Mesendoderm (in vitro differentiated cells): ENCODE results near the gene CD300LG.
A peak's percentile ranks its signal among the peaks of the same experiment; 100 is the strongest.
"Not testable (repeated sequence)": the region's sequence is repeated elsewhere in the genome, so short reads cannot be mapped to it uniquely, and the experiment has no call there.

Experiments
- DNase-seq: peaks from one replicate; pipeline ENCODE4 v3.0.0; 2013
- H2AK5ac ChIP-seq: 2 replicates; pipeline ENCODE4 v1.6.1; 2013; ENCODE audit warnings: low read length, inconsistent platforms
- H2BK120ac ChIP-seq: 2 replicates; pipeline ENCODE4 v1.6.1; 2013; ENCODE audit warnings: low read depth, mild to moderate bottlenecking, low read length, moderate library complexity, mixed read lengths
- H2BK15ac ChIP-seq: replicated peaks from 2 replicates; pipeline ENCODE4 v1.6.1; 2013; ENCODE audit warnings: low read depth, mild to moderate bottlenecking, moderate library complexity
- H2BK5ac ChIP-seq: 2 replicates; pipeline ENCODE4 v1.6.1; 2013; ENCODE audit warnings: low read length, inconsistent platforms
- H3K18ac ChIP-seq: 2 replicates; pipeline ENCODE4 v1.6.1; 2013; ENCODE audit warnings: mild to moderate bottlenecking, low read length, mixed read lengths
- H3K23ac ChIP-seq: one replicate; pipeline ENCODE4 v1.6.1; 2013; ENCODE audit warnings: low read length
- H3K27ac ChIP-seq: 2 replicates; pipeline ENCODE4 v1.5.1; 2013; ENCODE audit warnings: low read depth, mild to moderate bottlenecking, inconsistent platforms, low read length, moderate library complexity
- H3K27me3 ChIP-seq: 2 replicates; pipeline ENCODE4 v1.6.1; 2013; ENCODE audit warnings: low read length, control low read depth, mild to moderate bottlenecking, inconsistent platforms; ENCODE audit not compliant: insufficient read depth, poor library complexity
- H3K36me3 ChIP-seq: 2 replicates; pipeline ENCODE4 v1.6.1; 2013; ENCODE audit warnings: low read length, inconsistent platforms; ENCODE audit not compliant: control insufficient read depth, insufficient read depth
- H3K4ac ChIP-seq: one replicate; pipeline ENCODE4 v1.6.1; 2013; ENCODE audit warnings: low read depth, mild to moderate bottlenecking, low read length, moderate library complexity
- H3K4me1 ChIP-seq: 2 replicates; pipeline ENCODE4 v1.6.1; 2013; ENCODE audit warnings: low read depth, low read length, inconsistent platforms; ENCODE audit not compliant: control insufficient read depth
- H3K4me2 ChIP-seq: 2 replicates; pipeline ENCODE4 v1.6.1; 2013; ENCODE audit warnings: low read length
- H3K4me3 ChIP-seq: 2 replicates; pipeline ENCODE4 v1.5.1; 2013; ENCODE audit warnings: mild to moderate bottlenecking, low read length
- H3K56ac ChIP-seq: one replicate; pipeline ENCODE4 v1.6.1; 2013; ENCODE audit warnings: low read length
- H3K79me1 ChIP-seq: 2 replicates; pipeline ENCODE4 v1.6.1; 2013; ENCODE audit warnings: low read length, inconsistent platforms
- H3K79me2 ChIP-seq: 2 replicates; pipeline ENCODE4 v1.6.1; 2013; ENCODE audit warnings: mild to moderate bottlenecking, low read length; ENCODE audit not compliant: control insufficient read depth, insufficient read depth
- H3K9ac ChIP-seq: 2 replicates; pipeline ENCODE4 v1.6.1; 2013; ENCODE audit warnings: low read length, inconsistent platforms
- H4K5ac ChIP-seq: one replicate; pipeline ENCODE4 v1.6.1; 2013; ENCODE audit warnings: low read length
- H4K8ac ChIP-seq: one replicate; pipeline ENCODE4 v1.6.1; 2013; ENCODE audit warnings: low read depth, mild to moderate bottlenecking, control low read depth, low read length, moderate library complexity
- WGBS: extraction: QIAGEN DNeasy Blood & Tissue Kit; methylation state at CpG from one replicate; pipeline ENCODE4 v1.1.7; 2013; ENCODE audit warnings: low lambda C conversion rate, missing lambda C conversion rate; ENCODE audit not compliant: insufficient coverage; ENCODE audit errors: extremely low coverage; 5-methylcytosine and 5-hydroxymethylcytosine counted together

CD300LG gene

DNA sequence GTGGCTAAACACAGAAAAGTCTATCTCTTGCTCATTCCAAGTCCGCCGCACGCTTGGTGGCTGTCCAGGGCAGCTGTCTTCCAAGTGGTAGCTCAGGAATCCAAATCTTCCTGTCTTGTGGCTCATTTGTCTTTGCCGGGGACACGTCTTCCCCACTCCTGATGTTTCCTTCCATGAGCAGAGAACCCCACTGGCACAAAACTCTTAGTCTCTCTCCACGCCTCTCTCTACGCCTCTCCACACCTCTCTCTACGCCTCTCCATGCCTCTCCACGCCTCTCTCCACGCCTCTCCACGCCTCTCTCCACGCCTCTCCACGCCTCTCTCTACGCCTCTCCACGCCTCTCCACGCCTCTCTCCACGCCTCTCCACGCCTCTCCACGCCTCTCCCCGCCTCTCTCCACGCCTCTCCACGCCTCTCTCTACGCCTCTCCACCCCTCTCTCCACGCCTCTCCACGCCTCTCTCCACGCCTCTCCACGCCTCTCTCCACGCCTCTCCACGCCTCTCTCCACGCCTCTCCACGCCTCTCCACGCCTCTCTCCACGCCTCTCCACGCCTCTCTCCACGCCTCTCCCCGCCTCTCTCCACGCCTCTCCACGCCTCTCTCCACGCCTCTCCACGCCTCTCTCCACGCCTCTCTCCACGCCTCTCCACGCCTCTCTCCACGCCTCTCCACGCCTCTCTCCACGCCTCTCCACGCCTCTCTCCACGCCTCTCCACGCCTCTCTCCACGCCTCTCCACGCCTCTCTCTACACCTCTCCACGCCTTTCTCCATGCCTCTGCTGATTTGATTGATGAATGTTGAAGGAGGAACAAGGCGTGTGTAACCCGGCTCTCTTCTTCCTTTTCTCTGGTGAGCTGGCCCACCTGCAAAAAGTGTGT is 4.6 kb upstream of the CD300LG start:
- DNase-seq, H3K27ac ChIP-seq: not testable (repeated sequence)

GRCh38 chr17:43842975-43843325 is 4.0 kb upstream of the CD300LG start:
- WGBS = no CpG with 5 or more reads among the region's 7 CpGs
- Histone ChIP-seq H3K4me3 (no peak overlapping the region), H3K23ac (no peak overlapping the region), H4K5ac (no peak overlapping the region), H2BK5ac (no peak overlapping the region), H3K79me2 (no peaks in the 10 kb centered on the region), H2AK5ac (no peak overlapping the region), H3K27ac (no peak overlapping the region), H3K18ac (no peak overlapping the region), H3K4me2 (no peak overlapping the region), H2BK120ac (no peak overlapping the region), H3K4ac (no peak overlapping the region), H3K4me1 (peaks cover 3% of the 10 kb centered on the region), H4K8ac (no peak overlapping the region), H3K79me1 (no peaks in the 10 kb centered on the region), H2BK15ac (no peak overlapping the region), H3K56ac (no peak overlapping the region), H3K27me3 (no peaks in the 10 kb centered on the region), H3K9ac (no peak overlapping the region), H3K36me3 (no peaks in the 10 kb centered on the region)
- DNase-seq = no peak

More for the DNA sequence above, 4.6 kb upstream of the CD300LG start:
- H2BK5ac ChIP-seq, H3K27me3 ChIP-seq, H3K9ac ChIP-seq, H4K5ac ChIP-seq, H3K18ac ChIP-seq, H3K4ac ChIP-seq, H2BK120ac ChIP-seq, H3K79me1 ChIP-seq, H3K56ac ChIP-seq, H4K8ac ChIP-seq, H3K36me3 ChIP-seq, H2AK5ac ChIP-seq, H3K79me2 ChIP-seq, H3K4me1 ChIP-seq, H3K23ac ChIP-seq, H3K4me3 ChIP-seq, H3K4me2 ChIP-seq, H2BK15ac ChIP-seq: not testable (repeated sequence)
- WGBS = no CpG with 5 or more reads among the region's 54 CpGs

- no peak overlapping the region for H4K5ac ChIP-seq
- no peak overlapping the region for H3K4ac ChIP-seq
- no peaks in the 10 kb centered on the region for H3K36me3 ChIP-seq
- no peak overlapping the region for H2BK15ac ChIP-seq
- H2BK120ac ChIP-seq = no peak overlapping the region
- no peak overlapping the region for H3K9ac ChIP-seq
- peaks cover 3% of the 10 kb centered on the region for H3K4me1 ChIP-seq
- no peaks in the 10 kb centered on the region for H3K27me3 ChIP-seq
- no peak overlapping the region for H4K8ac ChIP-seq
- H3K56ac ChIP-seq = no peak overlapping the region
- no peaks in the 10 kb centered on the region for H3K79me1 ChIP-seq
- no peak overlapping the region for H3K4me3 ChIP-seq
- no peaks in the 10 kb centered on the region for H3K79me2 ChIP-seq
- no peak overlapping the region for H3K18ac ChIP-seq
- H3K27ac ChIP-seq = no peak overlapping the region
- no CpG with 5 or more reads among the region's 5 CpGs for WGBS
- no peak overlapping the region for H3K23ac ChIP-seq
- H2AK5ac ChIP-seq = no peak overlapping the region
- DNase-seq = no peak
- H2BK5ac ChIP-seq = no peak overlapping the region
- no peak overlapping the region for H3K4me2 ChIP-seq
These were observed 2.7 kb upstream of the CD300LG start for GRCh38 chr17:43844241-43844640.

GRCh38 chr17:43845766-43846165 is 1.2 kb upstream of the CD300LG start:
- Histone ChIP-seq H4K8ac (no peak overlapping the region), H3K4me1 (peaks cover 3% of the 10 kb centered on the region), H3K4me2 (no peak overlapping the region), H3K79me1 (no peaks in the 10 kb centered on the region), H3K23ac (no peak overlapping the region), H3K56ac (no peak overlapping the region), H2AK5ac (no peak overlapping the region), H3K36me3 (no peaks in the 10 kb centered on the region), H3K27ac (no peak overlapping the region), H2BK15ac (no peak overlapping the region), H3K27me3 (no peaks in the 10 kb centered on the region), H3K9ac (no peak overlapping the region), H2BK120ac (no peak overlapping the region), H3K79me2 (no peaks in the 10 kb centered on the region), H3K4me3 (no peak overlapping the region), H3K18ac (no peak overlapping the region), H2BK5ac (no peak overlapping the region), H3K4ac (no peak overlapping the region), H4K5ac (no peak overlapping the region)
- no CpG with 5 or more reads among the region's 4 CpGs for WGBS
- no peak for DNase-seq

DNA sequence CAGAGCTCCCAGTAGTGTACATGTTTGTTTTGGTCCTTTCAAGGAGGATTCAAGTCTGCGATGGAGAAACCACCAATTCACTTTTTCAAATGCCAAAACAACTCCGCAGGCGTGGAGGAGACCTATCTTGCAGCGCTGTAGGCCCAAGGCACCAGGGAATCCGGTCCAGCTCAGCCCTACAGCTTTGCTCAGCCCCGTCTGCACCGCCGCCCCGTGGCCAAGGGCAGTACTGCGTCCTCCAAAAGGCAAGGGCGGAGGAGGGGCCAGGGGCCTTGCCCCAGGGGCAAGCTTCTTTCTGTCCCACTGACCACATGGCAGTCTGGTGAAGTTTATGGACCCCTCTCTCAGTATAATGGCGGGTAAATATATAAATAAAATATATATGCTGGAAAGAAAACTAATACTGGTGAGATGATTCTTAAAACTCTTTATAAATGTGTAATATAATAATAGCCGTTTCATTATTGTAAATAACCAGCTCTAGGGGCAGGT is 709 bp upstream of the CD300LG start:
- H3K18ac ChIP-seq = no peak overlapping the region
- H3K4me1 ChIP-seq = peaks cover 3% of the 10 kb centered on the region
- H3K4ac ChIP-seq = no peak overlapping the region
- H3K27me3 ChIP-seq = no peaks in the 10 kb centered on the region
- H3K23ac ChIP-seq = no peak overlapping the region
- H3K27ac ChIP-seq = no peak overlapping the region
- no peaks in the 10 kb centered on the region for H3K79me1 ChIP-seq
- H2BK5ac ChIP-seq = no peak overlapping the region
- no peak overlapping the region for H2BK120ac ChIP-seq
- H4K5ac ChIP-seq = no peak overlapping the region
- no peak overlapping the region for H3K4me2 ChIP-seq
- no peak overlapping the region for H2BK15ac ChIP-seq
- no peak overlapping the region for H3K9ac ChIP-seq
- H3K4me3 ChIP-seq = no peak overlapping the region
- H3K79me2 ChIP-seq = no peaks in the 10 kb centered on the region
- no peak overlapping the region for H4K8ac ChIP-seq
- H2AK5ac ChIP-seq = no peak overlapping the region
- no peaks in the 10 kb centered on the region for H3K36me3 ChIP-seq
- WGBS = no CpG with 5 or more reads among the region's 13 CpGs
- H3K56ac ChIP-seq = no peak overlapping the region
- DNase-seq = peak; percentile 86

DNA sequence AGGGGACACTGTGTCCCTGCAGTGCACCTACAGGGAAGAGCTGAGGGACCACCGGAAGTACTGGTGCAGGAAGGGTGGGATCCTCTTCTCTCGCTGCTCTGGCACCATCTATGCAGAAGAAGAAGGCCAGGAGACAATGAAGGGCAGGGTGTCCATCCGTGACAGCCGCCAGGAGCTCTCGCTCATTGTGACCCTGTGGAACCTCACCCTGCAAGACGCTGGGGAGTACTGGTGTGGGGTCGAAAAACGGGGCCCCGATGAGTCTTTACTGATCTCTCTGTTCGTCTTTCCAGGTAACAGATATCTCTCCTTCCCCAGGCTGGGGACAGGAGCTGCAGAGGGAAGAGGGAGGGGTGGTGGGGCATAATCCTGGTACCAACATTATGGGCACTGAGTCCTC is 1.6 kb downstream of the CD300LG start:
- no peak overlapping the region for H3K4me3 ChIP-seq
- H3K36me3 ChIP-seq = no peaks in the 10 kb centered on the region
- H4K8ac ChIP-seq = no peak overlapping the region
- no peak overlapping the region for H3K23ac ChIP-seq
- H3K4ac ChIP-seq = no peak overlapping the region
- H2BK15ac ChIP-seq = no peak overlapping the region
- no peaks in the 10 kb centered on the region for H3K79me1 ChIP-seq
- no peak overlapping the region for H3K27ac ChIP-seq
- no peaks in the 10 kb centered on the region for H3K27me3 ChIP-seq
- no CpG with 5 or more reads among the region's 10 CpGs for WGBS
- no peak overlapping the region for H2BK120ac ChIP-seq
- no peaks in the 10 kb centered on the region for H3K79me2 ChIP-seq
- H3K56ac ChIP-seq = no peak overlapping the region
- H3K4me1 ChIP-seq = peaks cover 3% of the 10 kb centered on the region
- H2AK5ac ChIP-seq = no peak overlapping the region
- DNase-seq = no peak
- H2BK5ac ChIP-seq = no peak overlapping the region
- H4K5ac ChIP-seq = no peak overlapping the region
- no peak overlapping the region for H3K9ac ChIP-seq
- no peak overlapping the region for H3K18ac ChIP-seq
- H3K4me2 ChIP-seq = no peak overlapping the region
